Neuronal stem cell (in vitro differentiated cells): ENCODE measurements around the gene CYP26C1.

Experiments
- DNase-seq: peaks from one replicate; pipeline ENCODE4 v3.0.0-alpha.2; 2013; ENCODE audit warnings: low spot score
- H2AFZ ChIP-seq: one replicate; pipeline ENCODE4 v1.6.1; 2013; ENCODE audit warnings: mild to moderate bottlenecking, low read length, inconsistent platforms
- H2AK5ac ChIP-seq: 2 replicates; pipeline ENCODE4 v1.6.1; 2013; ENCODE audit warnings: low read depth, mild to moderate bottlenecking, inconsistent platforms, low read length, moderate library complexity, mixed read lengths
- H2BK120ac ChIP-seq: 2 replicates; pipeline ENCODE4 v1.6.1; 2013; ENCODE audit warnings: low read depth, mild to moderate bottlenecking, inconsistent platforms, low read length, moderate library complexity, mixed read lengths
- H2BK12ac ChIP-seq: one replicate; pipeline ENCODE4 v1.6.1; 2013; ENCODE audit warnings: low read length, inconsistent platforms
- H2BK15ac ChIP-seq: 2 replicates; pipeline ENCODE4 v1.6.1; 2013; ENCODE audit warnings: mild to moderate bottlenecking, low read length, inconsistent platforms, mixed read lengths
- H2BK5ac ChIP-seq: one replicate; pipeline ENCODE4 v1.6.1; 2013; ENCODE audit warnings: inconsistent platforms, mild to moderate bottlenecking, low read length, moderate library complexity
- H3K14ac ChIP-seq: one replicate; pipeline ENCODE4 v1.6.1; 2013; ENCODE audit warnings: low read length, inconsistent platforms
- H3K18ac ChIP-seq: 2 replicates; pipeline ENCODE4 v1.6.1; 2013; ENCODE audit warnings: low read length, inconsistent platforms
- H3K23ac ChIP-seq: 2 replicates; pipeline ENCODE4 v1.6.1; 2013; ENCODE audit warnings: low read depth, mild to moderate bottlenecking, mixed read lengths, low read length, inconsistent platforms; ENCODE audit not compliant: poor library complexity
- H3K27ac ChIP-seq: replicated peaks from 3 replicates; pipeline ENCODE4 v1.5.1; 2013; ENCODE audit warnings: low read length, inconsistent platforms
- H3K27me3 ChIP-seq, 3 experiments: 2 replicates each; pipeline ENCODE4 v1.6.1; 2013; ENCODE audit warnings: low read length in 3 of 3, mild to moderate bottlenecking in 2 of 3, inconsistent platforms in 1 of 3, low read depth in 1 of 3, mixed read lengths in 1 of 3, moderate library complexity in 1 of 3; ENCODE audit not compliant: control insufficient read depth in 3 of 3, insufficient read depth in 3 of 3
- H3K36me3 ChIP-seq, 2 donors: replicated peaks in 1 of 2; 2 replicates each; pipeline ENCODE4 v1.6.1; 2013; ENCODE audit warnings: low read length in 2 of 2; ENCODE audit not compliant: control insufficient read depth in 2 of 2, insufficient read depth in 2 of 2
- H3K4ac ChIP-seq: 2 replicates; pipeline ENCODE4 v1.6.1; 2013; ENCODE audit warnings: inconsistent platforms, mild to moderate bottlenecking, low read length, moderate library complexity
- H3K4me1 ChIP-seq, 2 donors: 1 replicate in 1 of 2; 2 replicates in 1 of 2; pipeline ENCODE4 v1.6.1; 2013; ENCODE audit warnings: low read length in 2 of 2, low read depth in 1 of 2; ENCODE audit not compliant: control insufficient read depth in 2 of 2, insufficient read depth in 1 of 2
- H3K4me2 ChIP-seq: one replicate; pipeline ENCODE4 v1.6.1; 2013; ENCODE audit warnings: mild to moderate bottlenecking, low read length, inconsistent platforms; ENCODE audit not compliant: insufficient read depth, poor library complexity, severe bottlenecking
- H3K4me3 ChIP-seq, 2 donors: 2 replicates each; pipeline ENCODE4 v1.5.1; 2013; ENCODE audit warnings: low read length in 2 of 2, mild to moderate bottlenecking in 2 of 2, inconsistent platforms in 1 of 2, moderate library complexity in 1 of 2
- H3K79me1 ChIP-seq: one replicate; pipeline ENCODE4 v1.6.1; 2013; ENCODE audit warnings: low read depth, mild to moderate bottlenecking, inconsistent platforms, low read length, moderate library complexity
- H3K9ac ChIP-seq: one replicate; pipeline ENCODE4 v1.6.1; 2013; ENCODE audit warnings: mild to moderate bottlenecking, low read depth, low read length, inconsistent platforms; ENCODE audit not compliant: poor library complexity
- H3K9me3 ChIP-seq, 2 donors: replicated peaks in 1 of 2; 2 replicates each; pipeline versions ENCODE3 to v1.6.1; 2013; ENCODE audit warnings: low read length in 2 of 2, mild to moderate bottlenecking in 2 of 2, inconsistent platforms in 1 of 2, low read depth in 1 of 2, mixed read lengths in 1 of 2, moderate library complexity in 1 of 2; ENCODE audit not compliant: control insufficient read depth in 2 of 2, insufficient read depth in 1 of 2
- H4K8ac ChIP-seq: one replicate; pipeline ENCODE4 v1.6.1; 2013; ENCODE audit warnings: low read depth, mild to moderate bottlenecking, inconsistent platforms, low read length, moderate library complexity
- H4K91ac ChIP-seq: one replicate; pipeline ENCODE4 v1.6.1; 2013; ENCODE audit warnings: low read length, low read depth, mild to moderate bottlenecking, inconsistent platforms; ENCODE audit not compliant: poor library complexity
- WGBS, 2 donors: extraction: QIAGEN DNeasy Blood & Tissue Kit; methylation state at CpG; one replicate each; pipeline ENCODE4 v1.1.7; 2013; ENCODE audit warnings: missing lambda C conversion rate in 2 of 2, mixed read lengths in 1 of 2; ENCODE audit not compliant: insufficient read length in 2 of 2, insufficient replicate concordance in 1 of 2; ENCODE audit errors: extremely low coverage in 2 of 2; 5-methylcytosine and 5-hydroxymethylcytosine counted together

CYP26C1 gene

GRCh38 chr10:93032809-93033137 is 27.8 kb upstream of the CYP26C1 start:
- Histone ChIP-seq H3K4me1 (peaks cover 0 to 3% of the 10 kb centered on the region in 2 donors), H3K18ac (no peak overlapping the region), H2AFZ (no peak overlapping the region), H3K4me3 (no peak overlapping the region), H3K9me3 (peaks cover 2 to 5% of the 10 kb centered on the region in 2 donors), H2BK5ac (no peak overlapping the region), H3K9ac (no peak overlapping the region), H2AK5ac (no peak overlapping the region), H3K36me3 (peaks cover 0 to 6% of the 10 kb centered on the region in 2 donors), H3K4ac (no peak overlapping the region), H2BK15ac (no peak overlapping the region), H2BK120ac (no peak overlapping the region), H3K4me2 (no peak overlapping the region), H3K27ac (no peak overlapping the region), H3K14ac (no peak overlapping the region), H3K79me1 (no peaks in the 10 kb centered on the region), H3K27me3 (no peaks in the 10 kb centered on the region), H4K91ac (no peak overlapping the region), H4K8ac (no peak overlapping the region), H3K23ac (no peak overlapping the region), H2BK12ac (no peak overlapping the region)
- WGBS, 2 donors, result no CpG with 5 or more reads among the region's 1 CpG
- DNase-seq, result no peak

- Histone ChIP-seq H4K91ac (no peak overlapping the region), H3K4me3 (no peak overlapping the region), H3K36me3 (no peaks in the 10 kb centered on the region), H3K14ac (no peak overlapping the region), H3K4me1 (peaks cover 0 to 3% of the 10 kb centered on the region in 2 donors), H3K4ac (no peak overlapping the region), H3K27ac (no peak overlapping the region), H2BK5ac (no peak overlapping the region), H3K79me1 (no peaks in the 10 kb centered on the region), H2BK12ac (no peak overlapping the region), H3K9ac (no peak overlapping the region), H2BK120ac (no peak overlapping the region), H2AK5ac (no peak overlapping the region), H3K18ac (no peak overlapping the region), H3K9me3 (peaks cover 0 to 2% of the 10 kb centered on the region in 2 donors), H3K4me2 (no peak overlapping the region), H2BK15ac (no peak overlapping the region), H4K8ac (no peak overlapping the region), H3K23ac (no peak overlapping the region), H2AFZ (no peak overlapping the region), H3K27me3 (no peaks in the 10 kb centered on the region)
- DNase-seq, result no peak
- no CpG with 5 or more reads among the region's 1 CpG for WGBS, 2 donors
Measured at GRCh38 chr10:93034426-93034825, 26.2 kb upstream of the CYP26C1 start.

- Histone ChIP-seq H2BK120ac (no peak overlapping the region), H4K8ac (no peak overlapping the region), H3K18ac (no peak overlapping the region), H3K14ac (no peak overlapping the region), H3K9ac (no peak overlapping the region), H2BK15ac (no peak overlapping the region), H2AFZ (no peak overlapping the region), H3K79me1 (no peaks in the 10 kb centered on the region), H3K9me3 (no peaks in the 10 kb centered on the region), H3K27me3 (no peaks in the 10 kb centered on the region), H2BK5ac (no peak overlapping the region), H3K23ac (no peak overlapping the region), H3K4me3 (no peak overlapping the region), H2AK5ac (no peak overlapping the region), H4K91ac (no peak overlapping the region), H2BK12ac (no peak overlapping the region), H3K4me1 (no peaks in the 10 kb centered on the region), H3K36me3 (no peaks in the 10 kb centered on the region), H3K4me2 (no peak overlapping the region), H3K4ac (no peak overlapping the region), H3K27ac (no peak overlapping the region)
- no CpG with 5 or more reads among the region's 1 CpG for WGBS, 2 donors
- no peak for DNase-seq
Measured at GRCh38 chr10:93039110-93039509, 21.5 kb upstream of the CYP26C1 start.

- no peak overlapping the region for H3K18ac ChIP-seq
- no peaks in the 10 kb centered on the region for H3K4me1 ChIP-seq
- H3K14ac ChIP-seq, result no peak overlapping the region
- no peak overlapping the region for H3K27ac ChIP-seq
- DNase-seq, result no peak
- H3K4ac ChIP-seq, result no peak overlapping the region
- no peak overlapping the region for H2BK120ac ChIP-seq
- H3K9me3 ChIP-seq, result no peaks in the 10 kb centered on the region
- H2BK15ac ChIP-seq, result no peak overlapping the region
- WGBS, 2 donors, result no CpG with 5 or more reads among the region's 3 CpGs
- no peaks in the 10 kb centered on the region for H3K27me3 ChIP-seq
- no peak overlapping the region for H2AK5ac ChIP-seq
- no peak overlapping the region for H2AFZ ChIP-seq
- H4K8ac ChIP-seq, result no peak overlapping the region
- no peak overlapping the region for H3K4me3 ChIP-seq
- H3K4me2 ChIP-seq, result no peak overlapping the region
- H4K91ac ChIP-seq, result no peak overlapping the region
- H3K23ac ChIP-seq, result no peak overlapping the region
- H3K9ac ChIP-seq, result no peak overlapping the region
- H3K36me3 ChIP-seq, result no peaks in the 10 kb centered on the region
- no peak overlapping the region for H2BK12ac ChIP-seq
- no peaks in the 10 kb centered on the region for H3K79me1 ChIP-seq
- H2BK5ac ChIP-seq, result no peak overlapping the region
Measured at GRCh38 chr10:93039721-93040120, 20.9 kb upstream of the CYP26C1 start.
